ENCODE results near the gene WNT8A. TPM values are rescaled to one million over a fixed set of nuclear protein-coding genes. Genes with fewer than 3 reads are reported as not detected.
"Not testable (repeated sequence)": the region's sequence is repeated elsewhere in the genome, so short reads cannot be mapped to it uniquely, and the experiment has no call there.

WNT8A gene
- total RNA-seq: not detected in 2 replicates

GRCh38 chr5:138083702-138084101 lies at the start of gene WNT8A:
Gene WNT8A (plus strand): TSS chr5:138084033. CDS start chr5:138084128, 95 bp downstream.
- DNase-seq (ENCODE audit: low read depth): no peak

DNA sequence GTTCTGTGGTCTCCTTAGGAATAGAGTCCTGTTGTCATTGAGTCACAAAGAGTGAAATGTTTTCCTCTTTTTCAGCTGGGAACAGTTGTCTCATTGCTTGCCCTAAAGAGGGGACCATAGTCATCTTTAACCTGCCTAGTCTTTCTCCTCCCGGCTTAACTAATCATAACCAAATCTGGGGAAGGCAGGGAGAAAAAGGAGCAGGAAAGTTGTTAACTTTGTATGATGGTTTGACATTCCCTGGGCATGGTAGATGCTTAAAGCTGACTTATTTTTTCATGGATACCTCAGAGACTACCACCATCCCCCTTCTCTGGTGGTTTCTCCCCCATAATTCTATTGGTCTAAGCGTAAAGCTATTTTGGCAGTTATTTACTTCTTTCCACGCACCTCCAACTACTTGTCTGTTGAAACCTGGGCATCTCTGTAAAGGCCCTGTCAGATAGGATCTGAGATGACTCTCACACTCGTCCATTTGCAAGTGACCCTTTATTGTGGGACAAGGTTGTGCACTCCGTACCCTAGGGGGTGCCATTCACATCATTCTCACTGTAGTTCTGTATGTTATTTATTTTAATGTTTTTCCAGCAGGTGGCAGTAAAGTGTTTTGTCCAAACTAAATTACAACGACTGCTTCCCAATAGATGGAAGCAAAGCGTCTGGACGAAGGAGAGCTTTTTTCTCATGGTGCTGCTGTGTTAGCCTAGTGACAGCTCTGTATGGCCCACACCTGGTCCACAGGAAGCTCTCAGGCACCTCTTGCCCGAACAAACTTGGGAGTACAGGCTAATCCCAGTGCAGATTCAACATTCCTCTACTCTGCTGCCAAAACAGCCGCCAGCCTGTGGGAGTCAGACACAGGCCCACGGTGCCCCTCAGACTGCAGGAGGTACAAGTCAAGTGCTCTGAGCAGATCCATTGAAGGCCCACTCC lies 48.0 kb upstream of the WNT8A start:
- peak; percentile 91 for DNase-seq (ENCODE audit: low read depth)

DNA sequence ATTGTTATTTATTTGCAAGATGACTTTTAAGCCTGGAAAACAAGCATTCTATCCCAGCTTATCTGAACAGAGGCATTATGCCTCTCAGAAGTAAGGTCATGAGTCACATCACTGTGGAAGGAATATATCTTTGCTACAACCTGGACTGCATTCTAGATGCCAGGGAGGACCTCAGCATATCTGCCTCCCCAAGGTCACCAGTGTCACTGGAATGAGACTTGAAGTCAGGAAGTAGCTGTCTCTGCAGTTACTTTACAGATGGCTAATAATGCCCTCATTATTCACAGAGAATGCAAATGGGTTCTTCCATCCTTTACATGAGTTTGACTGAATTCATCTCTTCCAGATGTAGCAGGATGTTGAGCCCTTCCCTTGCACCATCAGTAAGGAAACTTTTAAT lies 46.6 kb upstream of the WNT8A start:
- DNase-seq (ENCODE audit: low read depth): no peak

GRCh38 chr5:138037907-138038633 lies 45.8 kb upstream of the WNT8A start:
- no peak for DNase-seq (ENCODE audit: low read depth)

DNA sequence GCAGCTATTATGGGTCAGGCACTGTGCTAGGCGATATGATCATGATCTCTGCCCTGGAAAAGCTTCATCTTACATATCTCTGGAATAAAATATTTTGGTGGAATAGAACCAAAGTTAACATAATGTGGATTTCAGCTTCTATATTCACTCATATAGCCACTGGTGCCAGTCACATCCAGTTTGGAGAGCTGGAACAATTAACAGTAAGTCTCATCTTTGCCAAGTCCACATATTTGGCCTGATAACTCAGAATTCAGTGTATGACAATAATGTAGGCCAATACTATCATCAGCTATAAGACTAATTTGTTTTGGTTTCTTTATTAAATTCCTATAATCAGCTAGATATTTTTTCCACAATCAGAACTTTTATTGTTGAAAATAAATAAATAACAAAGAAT lies 45.0 kb upstream of the WNT8A start:
- DNase-seq (ENCODE audit: low read depth): no peak

GRCh38 chr5:138045283-138045682 lies 38.5 kb upstream of the WNT8A start:
- not testable (repeated sequence) for DNase-seq (ENCODE audit: low read depth)

DNA sequence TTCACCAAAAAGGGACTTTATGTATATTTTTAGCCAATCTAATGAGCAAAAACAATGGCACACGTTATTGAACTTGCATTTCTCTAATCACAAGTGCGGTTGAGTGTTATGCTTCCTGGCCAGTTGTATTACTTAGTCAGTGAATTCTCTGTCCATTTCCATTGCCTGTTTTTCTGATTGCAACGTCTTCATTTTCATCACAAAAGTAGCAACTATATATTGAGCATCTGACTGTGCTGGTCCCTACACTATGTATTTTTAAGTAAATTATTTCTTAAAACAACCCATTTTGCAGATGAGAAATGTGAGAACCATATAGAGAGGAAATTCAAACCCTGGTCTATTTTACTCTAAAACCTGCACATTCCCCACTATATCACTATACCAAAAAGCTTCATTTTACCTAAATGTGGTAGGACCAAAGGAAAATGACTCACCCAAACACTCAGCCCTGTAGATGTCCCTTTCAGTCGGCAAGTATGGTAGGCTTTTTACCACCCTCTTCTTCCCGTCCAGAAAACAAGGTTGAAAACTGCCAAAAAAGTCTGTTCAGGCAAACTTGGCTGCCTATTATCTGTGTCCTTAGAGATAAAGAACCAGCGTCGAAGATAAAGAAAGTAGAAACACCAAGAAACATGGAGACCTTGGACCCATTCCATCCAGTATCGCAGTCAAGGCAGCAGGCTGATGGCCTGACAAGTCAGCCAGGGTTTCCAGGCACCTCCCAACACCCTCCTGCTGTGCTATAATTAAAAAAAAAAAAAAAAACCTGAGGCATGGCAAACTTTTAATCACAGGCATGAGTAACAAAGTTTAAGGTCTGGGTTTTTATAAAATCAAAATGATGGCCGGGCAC lies 32.2 kb upstream of the WNT8A start:
- no peak for DNase-seq (ENCODE audit: low read depth)

GRCh38 chr5:138052718-138053117 lies 31.1 kb upstream of the WNT8A start:
- DNase-seq (ENCODE audit: low read depth): not testable (repeated sequence)

GRCh38 chr5:138053554-138053953 lies 30.3 kb upstream of the WNT8A start:
- no peak for DNase-seq (ENCODE audit: low read depth)

DNA sequence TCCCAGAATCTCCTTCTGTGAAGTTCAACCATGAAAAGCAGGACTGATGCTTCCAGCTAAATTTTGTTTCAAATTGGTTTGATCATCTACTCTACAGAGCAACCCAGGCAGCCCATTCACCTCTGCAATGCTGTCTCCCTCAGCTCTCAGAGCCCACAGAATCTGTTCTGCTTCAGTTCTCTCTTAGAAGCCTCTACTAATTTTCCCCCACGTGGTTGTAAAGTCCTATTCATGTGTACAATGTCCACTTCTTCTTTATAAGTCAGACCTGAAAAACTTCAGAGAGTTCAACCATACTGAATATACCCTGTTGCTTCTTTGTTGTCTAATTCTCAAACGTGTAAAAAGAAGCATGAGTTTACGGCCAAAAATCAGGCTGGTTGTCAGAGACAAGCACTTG lies 29.6 kb upstream of the WNT8A start:
- DNase-seq (ENCODE audit: low read depth): no peak

DNA sequence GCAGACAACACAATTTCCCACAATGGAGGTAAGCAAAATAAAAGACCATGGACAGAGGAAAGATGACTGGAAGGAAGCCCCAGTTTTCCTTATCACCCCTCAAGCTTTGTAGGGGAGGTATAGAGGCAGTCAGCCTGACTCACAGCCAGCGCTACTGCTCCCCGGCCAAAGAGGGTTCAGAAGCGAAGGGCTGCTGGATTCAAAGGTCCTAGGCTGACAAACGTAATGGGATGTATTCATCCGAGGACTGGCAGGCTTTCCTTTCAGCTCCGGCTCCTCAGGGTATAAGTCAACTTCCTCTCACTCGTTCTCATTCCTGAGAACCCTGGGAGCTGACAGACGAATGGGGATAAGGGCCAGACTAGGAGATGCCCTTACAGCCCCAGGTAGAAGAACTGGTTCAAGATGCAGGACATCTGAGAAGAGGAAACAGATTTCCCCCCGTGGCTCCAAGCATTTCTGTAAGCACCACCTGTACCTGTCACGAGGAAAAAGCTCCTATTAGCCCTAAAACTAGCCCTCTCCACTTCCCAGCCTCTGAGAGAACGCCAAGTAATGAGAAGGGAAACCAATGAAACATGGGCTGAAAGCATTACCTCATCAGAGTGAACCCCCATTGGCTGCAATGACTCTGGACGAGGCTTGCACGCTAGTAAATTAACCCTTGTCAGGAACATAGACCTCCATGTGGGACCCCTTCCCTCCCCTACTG lies 28.8 kb upstream of the WNT8A start:
- peak; percentile 17 for DNase-seq (ENCODE audit: low read depth)

- no peak for DNase-seq (ENCODE audit: low read depth)
Observed at GRCh38 chr5:138064526-138064925, 19.3 kb upstream of the WNT8A start.

- DNase-seq (ENCODE audit: low read depth): no peak
Observed at GRCh38 chr5:138065102-138065501, 18.7 kb upstream of the WNT8A start.

- DNase-seq (ENCODE audit: low read depth): no peak
Observed at GRCh38 chr5:138067945-138068344, 15.9 kb upstream of the WNT8A start.

- peak; percentile 64 for DNase-seq (ENCODE audit: low read depth)
Observed at GRCh38 chr5:138068742-138069600, 14.9 kb upstream of the WNT8A start.

DNA sequence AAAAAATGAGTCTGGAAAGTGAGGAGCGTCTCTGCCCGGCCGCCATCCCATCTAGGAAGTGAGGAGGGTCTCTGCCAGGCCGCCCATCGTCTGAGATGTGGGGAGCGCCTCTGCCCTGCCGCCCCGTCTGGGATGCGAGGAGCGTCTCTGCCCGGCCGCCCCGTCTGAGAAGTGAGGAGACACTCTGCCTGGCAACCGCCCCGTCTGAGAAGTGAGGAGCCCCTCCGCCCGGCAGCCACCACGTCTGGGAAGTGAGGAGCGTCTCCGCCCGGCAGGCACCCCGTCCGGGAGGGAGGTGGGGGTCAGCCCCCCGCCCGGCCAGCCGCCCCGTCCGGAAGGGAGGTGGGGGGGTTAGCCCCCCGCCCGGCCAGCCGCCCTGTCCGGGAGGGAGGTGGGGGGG lies 13.8 kb upstream of the WNT8A start:
- DNase-seq (ENCODE audit: low read depth): not testable (repeated sequence)

DNA sequence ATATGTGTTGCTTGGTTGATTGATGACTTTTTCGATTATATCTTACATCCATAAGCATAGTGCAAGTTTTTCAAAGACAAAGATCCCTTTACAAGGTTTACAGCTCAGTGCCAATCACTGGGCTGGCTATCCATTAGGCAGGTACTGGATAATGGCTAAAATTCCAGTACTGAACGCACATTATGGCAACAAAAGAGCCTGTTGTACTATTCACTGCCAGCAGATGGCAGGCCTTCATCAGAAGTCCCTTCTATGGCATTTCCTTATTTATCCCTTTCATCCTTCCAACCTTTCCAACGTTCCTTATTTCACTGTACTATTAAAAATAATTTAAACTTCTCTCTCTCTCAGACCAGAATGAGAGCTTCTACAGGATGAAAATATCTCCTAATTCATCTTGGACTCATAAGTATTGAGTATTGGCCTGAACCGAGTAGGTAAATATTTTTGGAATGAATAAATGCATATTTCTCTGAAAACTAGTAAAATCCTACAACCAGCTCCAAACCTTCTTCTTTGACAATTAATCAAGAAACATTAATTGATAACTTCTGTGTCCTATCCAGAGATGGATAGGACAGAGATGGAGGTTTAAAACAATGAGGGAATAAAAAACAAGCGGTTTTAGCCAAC lies 6.7 kb upstream of the WNT8A start:
- DNase-seq (ENCODE audit: low read depth): peak; percentile 68

DNA sequence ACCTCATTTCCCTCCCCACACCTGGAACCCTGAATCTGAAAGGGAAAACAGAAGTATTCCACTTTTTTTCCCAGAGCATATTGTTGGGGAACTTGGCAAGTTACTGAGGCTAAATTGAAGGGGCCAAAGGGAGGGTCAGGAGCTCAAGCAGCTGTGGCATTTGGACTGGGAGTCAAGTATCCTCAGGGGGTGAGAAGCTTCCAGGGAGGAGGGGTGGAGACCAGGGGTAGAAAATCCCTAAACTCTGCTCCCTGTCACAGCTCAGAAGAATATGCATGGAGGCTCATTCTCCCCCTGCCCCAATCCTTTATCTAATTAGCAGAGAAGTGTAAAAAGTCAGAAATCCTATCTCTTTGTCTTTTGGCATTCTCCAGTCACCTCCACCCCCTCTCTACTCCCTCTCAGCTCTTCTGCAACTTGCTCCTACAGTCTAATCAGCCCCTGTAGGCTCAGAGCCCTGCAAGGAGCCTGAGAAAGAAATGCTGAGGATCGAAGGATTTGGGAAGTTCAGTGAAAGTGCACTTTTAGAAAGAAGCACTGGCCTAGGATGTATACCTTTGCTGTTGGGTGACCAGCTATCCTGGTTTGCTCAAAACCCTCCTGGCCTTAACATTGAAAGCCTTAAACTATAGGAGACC lies 5.7 kb upstream of the WNT8A start:
- no peak for DNase-seq (ENCODE audit: low read depth)

- no peak for DNase-seq (ENCODE audit: low read depth)
Observed at GRCh38 chr5:138082033-138082432, 1.8 kb upstream of the WNT8A start.

Measured in renal cortical epithelial cell (primary cell).